Breast epithelium (tissue), 4 donors: ENCODE measurements around the gene LRRFIP2. TPM values are rescaled to one million over a fixed set of nuclear protein-coding genes. Genes with fewer than 3 reads are reported as not detected.

Experiments
- DNase-seq, 2 donors: peaks; one replicate each; pipeline ENCODE4 v3.0.0-alpha.2; 2019; ENCODE audit warnings: low spot score in 2 of 2
- H3K27ac ChIP-seq, 2 donors: fragments of 200-600 bp; sonication (generic) in 1 of 2; one replicate each; pipeline ENCODE4 v1.5.1; 2016 to 2019; ENCODE audit warnings: mild to moderate bottlenecking in 1 of 2
- H3K27me3 ChIP-seq, 2 donors: fragments of 200-600 bp; sonication (generic) in 1 of 2; one replicate each; pipeline versions ENCODE4 v1.5.1 to v1.6.0; 2017 to 2019; ENCODE audit warnings: control low read depth in 1 of 2, mild to moderate bottlenecking in 1 of 2
- H3K36me3 ChIP-seq: fragments of 200-600 bp; one replicate; pipeline ENCODE4 v1.5.1; 2019
- H3K4me1 ChIP-seq, 2 donors: fragments of 200-600 bp; sonication (generic); one replicate each; pipeline ENCODE4 v1.5.1; 2016 to 2019; ENCODE audit warnings: control low read depth in 1 of 2
- H3K4me3 ChIP-seq, 3 donors: fragments of 200-600 bp; sonication (generic); 1 replicate in 2 of 3; 2 replicates in 1 of 3; pipeline ENCODE4 v1.5.1; 2016 to 2019; ENCODE audit warnings: mild to moderate bottlenecking in 3 of 3, moderate library complexity in 2 of 3
- H3K9me3 ChIP-seq, 2 donors: fragments of 200-600 bp; sonication (generic) in 1 of 2; one replicate each; pipeline ENCODE4 v1.5.1; 2016 to 2019; ENCODE audit warnings: control low read depth in 1 of 2
- POLR2A ChIP-seq: fragments of 450-650 bp; IDR thresholded peaks from one replicate; pipeline ENCODE4 v1.6.1; 2016; ENCODE audit warnings: antibody characterized with exemption, mild to moderate bottlenecking, moderate library complexity
- POLR2AphosphoS5 ChIP-seq, 3 donors: sonication (generic); formaldehyde crosslinking; IDR thresholded peaks; one replicate each; pipeline ENCODE4 v1.6.1; 2017; ENCODE audit warnings: antibody characterized with exemption in 3 of 3
- intact Hi-C: fragments of 100-400 bp; cut with DNase I; formaldehyde crosslinking; loops from one replicate; pipeline ENCODE4 v1.15.1; 2023; ENCODE audit warnings: low total_unique reads
- total RNA-seq, 3 donors: library from RNA; depleted of rRNA; stranded (reverse); fragments of >200 nt; gene quantifications; one replicate each; pipeline ENCODE4 v1.1.0, GENCODE V29; 2016
- TF ChIP-seq, protein P1 (sequence below), 3 donors: fragments of 450-650 bp; IDR thresholded peaks; one replicate each; pipeline ENCODE4 v1.5.1; 2016 to 2017; ENCODE audit warnings: antibody characterized with exemption in 3 of 3, mild to moderate bottlenecking in 3 of 3, moderate library complexity in 3 of 3

The LRRFIP2 gene
- total RNA-seq, 3 donors from 2014 or later: 50.2 to 65.9 (median 65.9) TPM

GRCh38 chr3:37219266-37219665 is 44.9 kb upstream of the LRRFIP2 start:
- TF ChIP-seq POLR2AphosphoS5 (IDR thresholded peaks at IDR 0.05) (no peak), POLR2A (no peak)
- TF ChIP-seq, protein P1, sequence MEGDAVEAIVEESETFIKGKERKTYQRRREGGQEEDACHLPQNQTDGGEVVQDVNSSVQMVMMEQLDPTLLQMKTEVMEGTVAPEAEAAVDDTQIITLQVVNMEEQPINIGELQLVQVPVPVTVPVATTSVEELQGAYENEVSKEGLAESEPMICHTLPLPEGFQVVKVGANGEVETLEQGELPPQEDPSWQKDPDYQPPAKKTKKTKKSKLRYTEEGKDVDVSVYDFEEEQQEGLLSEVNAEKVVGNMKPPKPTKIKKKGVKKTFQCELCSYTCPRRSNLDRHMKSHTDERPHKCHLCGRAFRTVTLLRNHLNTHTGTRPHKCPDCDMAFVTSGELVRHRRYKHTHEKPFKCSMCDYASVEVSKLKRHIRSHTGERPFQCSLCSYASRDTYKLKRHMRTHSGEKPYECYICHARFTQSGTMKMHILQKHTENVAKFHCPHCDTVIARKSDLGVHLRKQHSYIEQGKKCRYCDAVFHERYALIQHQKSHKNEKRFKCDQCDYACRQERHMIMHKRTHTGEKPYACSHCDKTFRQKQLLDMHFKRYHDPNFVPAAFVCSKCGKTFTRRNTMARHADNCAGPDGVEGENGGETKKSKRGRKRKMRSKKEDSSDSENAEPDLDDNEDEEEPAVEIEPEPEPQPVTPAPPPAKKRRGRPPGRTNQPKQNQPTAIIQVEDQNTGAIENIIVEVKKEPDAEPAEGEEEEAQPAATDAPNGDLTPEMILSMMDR (IDR thresholded peaks at IDR 0.05): no peak
- intact Hi-C loops: no loop called here
- DNase-seq: no peak
- no peaks in the 10 kb centered on the region for H3K27me3 ChIP-seq
- no peaks in the 10 kb centered on the region for H3K9me3 ChIP-seq
- H3K4me3 ChIP-seq: no peak overlapping the region
- no peak overlapping the region for H3K27ac ChIP-seq
- no peaks in the 10 kb centered on the region for H3K4me1 ChIP-seq
- no peaks in the 10 kb centered on the region for H3K36me3 ChIP-seq

GRCh38 chr3:37218206-37218605 is 43.8 kb upstream of the LRRFIP2 start:
- H3K27me3 ChIP-seq: no peaks in the 10 kb centered on the region
- no peaks in the 10 kb centered on the region for H3K36me3 ChIP-seq
- no peak overlapping the region for H3K27ac ChIP-seq
- H3K9me3 ChIP-seq: no peaks in the 10 kb centered on the region
- no peak for TF ChIP-seq POLR2AphosphoS5 (IDR thresholded peaks at IDR 0.05)
- TF ChIP-seq, protein P1 (IDR thresholded peaks at IDR 0.05): no peak
- no peak overlapping the region for H3K4me3 ChIP-seq
- intact Hi-C loops: no loop called here
- no peaks in the 10 kb centered on the region for H3K4me1 ChIP-seq
- DNase-seq: no peak

DNA sequence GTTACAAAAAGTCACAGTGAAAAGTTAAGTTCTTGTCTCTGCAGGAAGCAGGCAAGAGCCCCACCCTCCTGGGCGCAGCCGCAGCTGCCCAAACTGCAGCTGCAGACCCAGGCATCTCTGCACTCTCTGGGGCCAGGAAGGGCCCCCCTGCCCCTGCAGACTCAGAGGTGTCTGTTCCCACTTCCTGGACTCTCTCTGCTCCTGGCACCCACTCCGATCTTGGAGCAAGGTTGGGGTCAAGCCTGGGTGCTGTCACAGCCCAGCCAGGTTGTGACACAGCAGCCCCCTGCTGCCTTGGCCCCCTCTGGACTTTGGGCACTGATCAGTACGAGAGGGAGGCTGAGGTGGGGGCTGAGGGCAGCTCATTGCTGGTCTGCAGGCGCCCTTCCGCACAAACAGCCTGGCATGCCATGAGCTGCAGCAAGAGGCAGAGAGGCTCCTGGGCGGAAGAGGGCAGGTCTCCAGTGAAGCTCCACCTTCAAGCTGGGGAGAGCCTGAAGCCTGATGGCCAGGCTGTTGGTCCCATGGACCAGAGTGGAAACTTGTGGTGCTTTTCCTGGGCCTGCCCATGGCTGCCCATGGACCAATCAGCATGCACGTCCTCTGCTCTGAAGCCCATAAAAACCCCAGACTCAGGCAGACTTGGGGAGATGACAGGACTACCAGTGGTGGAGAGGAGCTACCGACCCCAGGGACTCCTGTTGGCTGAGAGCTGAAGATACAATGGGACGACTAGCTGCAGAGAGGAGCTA is 42.9 kb upstream of the LRRFIP2 start:
- intact Hi-C loops: no loop called here
- Histone ChIP-seq H3K27me3 (no peaks in the 10 kb centered on the region), H3K4me3 (no peak overlapping the region), H3K36me3 (no peaks in the 10 kb centered on the region), H3K4me1 (no peaks in the 10 kb centered on the region), H3K27ac (no peak overlapping the region), H3K9me3 (no peaks in the 10 kb centered on the region)
- DNase-seq: no peak
- TF ChIP-seq, protein P1 (IDR thresholded peaks at IDR 0.05): no peak
- TF ChIP-seq POLR2AphosphoS5 (IDR thresholded peaks at IDR 0.05) (no peak), POLR2A (no peak)

GRCh38 chr3:37216597-37217097 is 42.3 kb upstream of the LRRFIP2 start:
- H3K27me3 ChIP-seq: no peaks in the 10 kb centered on the region
- no peak overlapping the region for H3K27ac ChIP-seq
- H3K36me3 ChIP-seq: no peaks in the 10 kb centered on the region
- no peak for DNase-seq
- H3K4me3 ChIP-seq: no peak overlapping the region
- intact Hi-C loops: no loop called here
- TF ChIP-seq POLR2A: no peak
- H3K9me3 ChIP-seq: no peaks in the 10 kb centered on the region
- no peaks in the 10 kb centered on the region for H3K4me1 ChIP-seq

DNA sequence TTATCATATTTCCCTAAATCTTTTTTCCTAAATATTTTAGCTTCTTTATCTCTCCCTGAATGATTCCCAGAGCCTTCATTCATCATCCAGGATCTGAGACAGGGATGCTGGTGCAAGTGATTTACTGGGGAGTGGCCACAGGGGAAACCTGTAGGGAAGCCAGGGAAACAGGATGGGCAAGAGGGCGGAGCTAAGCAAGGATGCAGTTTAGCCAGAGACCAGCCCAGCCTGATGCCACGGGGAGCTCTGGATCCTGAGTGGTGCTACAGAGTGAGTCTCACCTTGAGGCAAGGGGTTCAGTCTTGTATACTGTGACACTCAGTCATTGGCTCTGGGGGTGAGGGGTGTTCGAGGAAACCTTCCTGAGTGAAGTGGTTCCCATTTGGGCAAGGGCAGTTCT is 39.7 kb upstream of the LRRFIP2 start:
- TF ChIP-seq POLR2A (no peak), POLR2AphosphoS5 (IDR thresholded peaks at IDR 0.05) (no peak)
- TF ChIP-seq, protein P1 (IDR thresholded peaks at IDR 0.05): no peak
- intact Hi-C loops: no loop called here
- Histone ChIP-seq H3K4me3 (no peak overlapping the region), H3K9me3 (no peaks in the 10 kb centered on the region), H3K27me3 (no peaks in the 10 kb centered on the region), H3K4me1 (no peaks in the 10 kb centered on the region), H3K27ac (no peak overlapping the region), H3K36me3 (no peaks in the 10 kb centered on the region)
- no peak for DNase-seq
